Right lobe of liver (tissue), 4 donors: Measurements from ENCODE around the gene KCNIP1.

Source experiments
- POLR2A ChIP-seq: fragments of 450-650 bp; IDR thresholded peaks from one replicate; pipeline ENCODE4 v1.6.1; 2017; ENCODE audit warnings: antibody characterized with exemption, mild to moderate bottlenecking
- TF ChIP-seq, protein P1 (sequence below), 4 donors: fragments of 200-600 bp in 3 of 4; fragments of 450-650 bp in 1 of 4; IDR thresholded peaks; one replicate each; pipeline versions ENCODE4 v1.5.1 to v1.8.0; 2016 to 2022; ENCODE audit warnings: antibody characterized with exemption in 4 of 4, mild to moderate bottlenecking in 2 of 4
- donor health status: DM: no; HTN: no; CAD: no.
- donor health status: DM: no; HTN: no; CAD: no.
- donor health status: DM: no; HTN: yes; CAD: no.

DNA sequence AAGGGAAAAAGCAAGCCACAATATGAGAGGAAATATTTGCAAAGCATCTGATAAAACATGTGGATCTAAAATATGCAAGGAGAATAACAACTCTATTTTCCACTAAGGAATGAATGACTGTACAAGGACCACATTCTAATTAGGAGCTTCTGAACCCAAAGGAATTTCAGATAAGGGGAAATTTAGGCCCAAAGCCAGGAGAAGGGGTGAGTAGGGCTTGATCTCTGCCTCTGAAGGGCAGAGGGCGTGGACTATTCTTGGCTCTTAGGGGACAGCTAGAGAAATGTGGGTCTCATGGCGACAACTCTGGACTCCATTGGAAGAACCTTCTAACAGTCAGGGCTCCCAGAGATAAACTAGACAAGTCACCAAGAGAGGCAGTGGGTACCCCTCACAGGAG, 147.0 kb downstream of the KCNIP1 start:
- TF ChIP-seq, protein P1, sequence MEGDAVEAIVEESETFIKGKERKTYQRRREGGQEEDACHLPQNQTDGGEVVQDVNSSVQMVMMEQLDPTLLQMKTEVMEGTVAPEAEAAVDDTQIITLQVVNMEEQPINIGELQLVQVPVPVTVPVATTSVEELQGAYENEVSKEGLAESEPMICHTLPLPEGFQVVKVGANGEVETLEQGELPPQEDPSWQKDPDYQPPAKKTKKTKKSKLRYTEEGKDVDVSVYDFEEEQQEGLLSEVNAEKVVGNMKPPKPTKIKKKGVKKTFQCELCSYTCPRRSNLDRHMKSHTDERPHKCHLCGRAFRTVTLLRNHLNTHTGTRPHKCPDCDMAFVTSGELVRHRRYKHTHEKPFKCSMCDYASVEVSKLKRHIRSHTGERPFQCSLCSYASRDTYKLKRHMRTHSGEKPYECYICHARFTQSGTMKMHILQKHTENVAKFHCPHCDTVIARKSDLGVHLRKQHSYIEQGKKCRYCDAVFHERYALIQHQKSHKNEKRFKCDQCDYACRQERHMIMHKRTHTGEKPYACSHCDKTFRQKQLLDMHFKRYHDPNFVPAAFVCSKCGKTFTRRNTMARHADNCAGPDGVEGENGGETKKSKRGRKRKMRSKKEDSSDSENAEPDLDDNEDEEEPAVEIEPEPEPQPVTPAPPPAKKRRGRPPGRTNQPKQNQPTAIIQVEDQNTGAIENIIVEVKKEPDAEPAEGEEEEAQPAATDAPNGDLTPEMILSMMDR (IDR thresholded peaks at IDR 0.05) = no peak
- no peak for TF ChIP-seq POLR2A
